ENCODE measurements around the gene MPC1.
"Not testable (repeated sequence)": the region's sequence is repeated elsewhere in the genome, so short reads cannot be mapped to it uniquely, and the experiment has no call there.

MPC1 gene

GRCh38 chr6:166406197-166406596 lies 23.5 kb upstream of the MPC1 start:
- no peak for DNase-seq (ENCODE audit: low spot score)

GRCh38 chr6:166405386-166405785 lies 22.6 kb upstream of the MPC1 start:
- peak; percentile 34 for DNase-seq (ENCODE audit: low spot score)

GRCh38 chr6:166402582-166403277 lies 20.0 kb upstream of the MPC1 start:
- no peak for DNase-seq (ENCODE audit: low spot score)

GRCh38 chr6:166400649-166401250 lies 18.0 kb upstream of the MPC1 start:
- DNase-seq (ENCODE audit: low spot score) = not testable (repeated sequence)

GRCh38 chr6:166400181-166400580 lies 17.4 kb upstream of the MPC1 start:
- no peak for DNase-seq (ENCODE audit: low spot score)

GRCh38 chr6:166398348-166398747 lies 15.6 kb upstream of the MPC1 start:
- DNase-seq (ENCODE audit: low spot score) = no peak

- no peak for DNase-seq (ENCODE audit: low spot score)
Observed at GRCh38 chr6:166397849-166398248, 15.1 kb upstream of the MPC1 start.

- DNase-seq (ENCODE audit: low spot score) = no peak
Observed at GRCh38 chr6:166395778-166396177, 13.0 kb upstream of the MPC1 start.

GRCh38 chr6:166395351-166395750 lies 12.6 kb upstream of the MPC1 start:
- DNase-seq (ENCODE audit: low spot score) = no peak

- no peak for DNase-seq (ENCODE audit: low spot score)
Observed at GRCh38 chr6:166394036-166394892, 11.5 kb upstream of the MPC1 start.

- no peak for DNase-seq (ENCODE audit: low spot score)
Observed at GRCh38 chr6:166393535-166393823, 10.7 kb upstream of the MPC1 start.

GRCh38 chr6:166392755-166393534 lies 10.2 kb upstream of the MPC1 start:
- not testable (repeated sequence) for DNase-seq (ENCODE audit: low spot score)

- no peak for DNase-seq (ENCODE audit: low spot score)
Observed at GRCh38 chr6:166389119-166389518, 6.4 kb upstream of the MPC1 start.

- no peak for DNase-seq (ENCODE audit: low spot score)
Observed at GRCh38 chr6:166388290-166389004, 5.7 kb upstream of the MPC1 start.

- no peak for DNase-seq (ENCODE audit: low spot score)
Observed at GRCh38 chr6:166387642-166388289, 5.0 kb upstream of the MPC1 start.

- not testable (repeated sequence) for DNase-seq (ENCODE audit: low spot score)
Observed at GRCh38 chr6:166387098-166387497, 4.4 kb upstream of the MPC1 start.

GRCh38 chr6:166386111-166386510 lies 3.4 kb upstream of the MPC1 start:
- no peak for DNase-seq (ENCODE audit: low spot score)

- not testable (repeated sequence) for DNase-seq (ENCODE audit: low spot score)
Observed at GRCh38 chr6:166383802-166384363, 1.1 kb upstream of the MPC1 start.

- DNase-seq (ENCODE audit: low spot score) = no peak
Observed at GRCh38 chr6:166382500-166382932, 224 bp downstream of the MPC1 start.

GRCh38 chr6:166381733-166382499 lies 824 bp downstream of the MPC1 start:
- peak; percentile 72 for DNase-seq (ENCODE audit: low spot score)
